Measurements from ENCODE around the gene FAM193A.

Gene FAM193A

GRCh38 chr4:2600878-2601277, 64.4 kb downstream of the FAM193A start:
- Histone ChIP-seq H3K27ac (ENCODE audit: poor library complexity, severe bottlenecking) (no peak overlapping the region), H3K4me1 (ENCODE audit: insufficient read depth, poor library complexity, severe bottlenecking) (no peaks in the 10 kb centered on the region), H3K36me3 (ENCODE audit: low read depth) (peaks cover 23% of the 10 kb centered on the region), H3K9me3 (ENCODE audit: severe bottlenecking) (no peaks in the 10 kb centered on the region), H3K4me3 (ENCODE audit: severe bottlenecking) (no peak overlapping the region), H3K27me3 (ENCODE audit: insufficient read depth, poor library complexity, severe bottlenecking) (no peaks in the 10 kb centered on the region)
- DNase-seq (ENCODE audit: low spot score) (no peak), ATAC-seq (ENCODE audit: low read depth) (no peak)
- TF ChIP-seq CTCF (IDR thresholded peaks at IDR 0.05; ENCODE audit: poor library complexity, severe bottlenecking) = no peak

GRCh38 chr4:2604614-2605013, 68.2 kb downstream of the FAM193A start:
- H3K36me3 ChIP-seq (ENCODE audit: low read depth) = 0 out of 2 replicates have a peak, but pooled peaks cover 10% of the 10 kb centered on the region
- no peaks in the 10 kb centered on the region for H3K27me3 ChIP-seq (ENCODE audit: insufficient read depth, poor library complexity, severe bottlenecking)
- DNase-seq (ENCODE audit: low spot score) (no peak), ATAC-seq (ENCODE audit: low read depth) (no peak)
- H3K4me1 ChIP-seq (ENCODE audit: insufficient read depth, poor library complexity, severe bottlenecking) = no peaks in the 10 kb centered on the region
- no peak for TF ChIP-seq CTCF (IDR thresholded peaks at IDR 0.05; ENCODE audit: poor library complexity, severe bottlenecking)
- H3K27ac ChIP-seq (ENCODE audit: poor library complexity, severe bottlenecking) = no peak overlapping the region
- no peaks in the 10 kb centered on the region for H3K9me3 ChIP-seq (ENCODE audit: severe bottlenecking)
- H3K4me3 ChIP-seq (ENCODE audit: severe bottlenecking) = no peak overlapping the region

DNA sequence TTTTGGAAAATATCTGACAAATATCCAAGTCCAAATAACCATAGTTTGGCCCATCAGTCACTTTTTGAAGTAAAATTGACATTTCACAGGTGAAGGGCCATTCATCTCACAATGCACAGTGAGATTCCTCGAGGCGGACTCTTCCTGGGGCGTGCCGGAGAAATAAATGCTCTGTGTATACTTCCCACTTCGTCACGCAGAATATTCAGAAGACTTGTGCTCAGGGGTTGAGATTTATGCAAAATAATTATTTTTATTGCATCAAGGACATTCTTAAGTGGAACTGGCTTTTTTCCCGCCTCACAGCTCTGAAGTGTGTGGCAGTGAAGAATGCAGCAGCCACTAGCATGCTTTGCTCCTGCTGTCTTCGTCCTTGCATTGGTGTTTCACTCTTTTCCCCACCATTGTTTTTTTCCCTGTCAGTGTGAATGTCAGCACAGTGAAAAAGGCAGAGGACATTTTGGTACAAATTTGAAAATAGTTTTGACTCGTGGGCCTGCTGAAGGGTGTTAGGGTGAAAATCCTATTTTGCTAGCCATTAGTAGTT, 70.6 kb downstream of the FAM193A start:
- Histone ChIP-seq H3K27me3 (ENCODE audit: insufficient read depth, poor library complexity, severe bottlenecking) (no peaks in the 10 kb centered on the region), H3K4me3 (ENCODE audit: severe bottlenecking) (no peak overlapping the region), H3K27ac (ENCODE audit: poor library complexity, severe bottlenecking) (no peak overlapping the region), H3K36me3 (ENCODE audit: low read depth) (0 out of 2 replicates have a peak, but pooled peaks cover 7% of the 10 kb centered on the region), H3K9me3 (ENCODE audit: severe bottlenecking) (no peaks in the 10 kb centered on the region), H3K4me1 (ENCODE audit: insufficient read depth, poor library complexity, severe bottlenecking) (no peaks in the 10 kb centered on the region)
- TF ChIP-seq CTCF (IDR thresholded peaks at IDR 0.05; ENCODE audit: poor library complexity, severe bottlenecking) = no peak
- no peak for DNase-seq (ENCODE audit: low spot score)
- no peak for ATAC-seq (ENCODE audit: low read depth)

DNA sequence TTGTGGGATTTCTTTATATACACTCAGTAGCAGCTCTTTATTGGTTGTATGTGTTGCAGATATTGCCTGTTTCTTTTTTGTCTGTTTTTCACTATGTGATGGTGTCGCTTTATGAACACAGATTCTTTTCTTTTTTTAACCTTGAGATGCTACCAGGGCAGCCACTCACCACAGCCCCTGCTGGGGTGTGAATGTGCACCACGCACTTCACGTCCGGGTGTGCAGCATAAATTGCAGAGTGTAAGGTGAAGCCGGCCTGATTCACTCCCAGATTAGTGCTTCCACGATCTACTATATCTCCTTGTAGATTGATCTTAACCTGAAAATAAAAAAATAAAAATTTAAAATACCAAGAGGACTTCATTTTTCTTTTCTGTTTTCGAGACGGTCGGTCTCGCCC, 71.4 kb downstream of the FAM193A start:
- H3K4me3 ChIP-seq (ENCODE audit: severe bottlenecking) = no peak overlapping the region
- H3K27me3 ChIP-seq (ENCODE audit: insufficient read depth, poor library complexity, severe bottlenecking) = no peaks in the 10 kb centered on the region
- ATAC-seq (ENCODE audit: low read depth) = no peak
- TF ChIP-seq CTCF (IDR thresholded peaks at IDR 0.05; ENCODE audit: poor library complexity, severe bottlenecking) = no peak
- H3K9me3 ChIP-seq (ENCODE audit: severe bottlenecking) = no peaks in the 10 kb centered on the region
- no peak for DNase-seq (ENCODE audit: low spot score)
- H3K4me1 ChIP-seq (ENCODE audit: insufficient read depth, poor library complexity, severe bottlenecking) = no peaks in the 10 kb centered on the region
- no peak overlapping the region for H3K27ac ChIP-seq (ENCODE audit: poor library complexity, severe bottlenecking)
- 0 out of 2 replicates have a peak, but pooled peaks cover 6% of the 10 kb centered on the region for H3K36me3 ChIP-seq (ENCODE audit: low read depth)

- TF ChIP-seq CTCF (IDR thresholded peaks at IDR 0.05; ENCODE audit: poor library complexity, severe bottlenecking) = no peak
- ATAC-seq (ENCODE audit: low read depth) (no peak), DNase-seq (ENCODE audit: low spot score) (no peak)
- Histone ChIP-seq H3K27ac (ENCODE audit: poor library complexity, severe bottlenecking) (no peak overlapping the region), H3K4me3 (ENCODE audit: severe bottlenecking) (no peak overlapping the region), H3K27me3 (ENCODE audit: insufficient read depth, poor library complexity, severe bottlenecking) (no peaks in the 10 kb centered on the region), H3K4me1 (ENCODE audit: insufficient read depth, poor library complexity, severe bottlenecking) (no peaks in the 10 kb centered on the region), H3K9me3 (ENCODE audit: severe bottlenecking) (no peaks in the 10 kb centered on the region), H3K36me3 (ENCODE audit: low read depth) (0 out of 2 replicates have a peak, but pooled peaks cover 6% of the 10 kb centered on the region)
These were observed 71.8 kb downstream of the FAM193A start for GRCh38 chr4:2608291-2608690.
